RWPE2 (cell line): ENCODE results near the gene FLT1.

ENCODE experiments used
- ATAC-seq: fragments of 200-7000 bp; cut with Tn5 transposase; 3 replicates; pipeline ENCODE4 v1.9.1; 2021; ENCODE audit warnings: low read depth
- DNase-seq: peaks from one replicate; pipeline ENCODE4 v3.0.0-alpha.2; 2020; ENCODE audit warnings: low spot score
- H3K27ac ChIP-seq: fragments of 450-650 bp; 2 replicates; pipeline ENCODE4 v1.5.1; 2017; ENCODE audit warnings: mild to moderate bottlenecking; ENCODE audit not compliant: poor library complexity, severe bottlenecking
- H3K27me3 ChIP-seq: fragments of 250-450 bp; sonication (Bioruptor Pico); 2 replicates; pipeline ENCODE4 v1.5.1; 2021; ENCODE audit warnings: mild to moderate bottlenecking, moderate library complexity; ENCODE audit not compliant: insufficient read depth, poor library complexity, severe bottlenecking
- H3K36me3 ChIP-seq: fragments of 250-450 bp; sonication (Bioruptor Pico); 2 replicates; pipeline ENCODE4 v1.5.1; 2020; ENCODE audit warnings: low read depth, mild to moderate bottlenecking, moderate library complexity
- H3K4me1 ChIP-seq: fragments of 250-450 bp; sonication (Bioruptor Pico); 2 replicates; pipeline ENCODE4 v1.5.1; 2021; ENCODE audit warnings: mild to moderate bottlenecking, moderate library complexity; ENCODE audit not compliant: insufficient read depth, poor library complexity, severe bottlenecking
- H3K4me3 ChIP-seq: fragments of 250-450 bp; sonication (Bioruptor Pico); 2 replicates; pipeline ENCODE4 v1.5.1; 2021; ENCODE audit warnings: mild to moderate bottlenecking, moderate library complexity; ENCODE audit not compliant: severe bottlenecking
- H3K9me3 ChIP-seq: fragments of 250-450 bp; sonication (Bioruptor Pico); 2 replicates; pipeline ENCODE4 v1.5.1; 2021; ENCODE audit warnings: mild to moderate bottlenecking, moderate library complexity; ENCODE audit not compliant: severe bottlenecking
- CTCF ChIP-seq: fragments of 450-650 bp; IDR thresholded peaks from one replicate; pipeline ENCODE4 v1.5.1; 2017; ENCODE audit warnings: mild to moderate bottlenecking, moderate library complexity; ENCODE audit not compliant: poor library complexity, severe bottlenecking

The FLT1 gene

GRCh38 chr13:28522871-28523270 is 27.9 kb upstream of the FLT1 start:
- no peaks in the 10 kb centered on the region for H3K4me1 ChIP-seq
- TF ChIP-seq CTCF: no peak
- ATAC-seq: no peak
- no peak for DNase-seq
- no peak overlapping the region for H3K27ac ChIP-seq
- H3K27me3 ChIP-seq: peaks cover 2% of the 10 kb centered on the region
- no peak overlapping the region for H3K4me3 ChIP-seq
- no peaks in the 10 kb centered on the region for H3K9me3 ChIP-seq
- H3K36me3 ChIP-seq: no peaks in the 10 kb centered on the region

GRCh38 chr13:28513745-28514144 is 18.8 kb upstream of the FLT1 start:
- TF ChIP-seq CTCF: no peak
- DNase-seq: no peak
- no peaks in the 10 kb centered on the region for H3K9me3 ChIP-seq
- peaks cover 18% of the 10 kb centered on the region for H3K27me3 ChIP-seq
- no peaks in the 10 kb centered on the region for H3K4me1 ChIP-seq
- ATAC-seq: no peak
- H3K36me3 ChIP-seq: no peaks in the 10 kb centered on the region
- no peak overlapping the region for H3K4me3 ChIP-seq
- H3K27ac ChIP-seq: no peak overlapping the region

GRCh38 chr13:28510542-28510941 is 15.6 kb upstream of the FLT1 start:
- Histone ChIP-seq H3K36me3 (no peaks in the 10 kb centered on the region), H3K4me1 (no peaks in the 10 kb centered on the region), H3K27ac (no peak overlapping the region), H3K27me3 (no peaks in the 10 kb centered on the region), H3K9me3 (no peaks in the 10 kb centered on the region), H3K4me3 (no peak overlapping the region)
- no peak for DNase-seq
- no peak for ATAC-seq
- TF ChIP-seq CTCF: no peak

GRCh38 chr13:28510066-28510465 is 15.1 kb upstream of the FLT1 start:
- Histone ChIP-seq H3K9me3 (no peaks in the 10 kb centered on the region), H3K4me1 (no peaks in the 10 kb centered on the region), H3K27me3 (no peaks in the 10 kb centered on the region), H3K27ac (no peak overlapping the region), H3K36me3 (no peaks in the 10 kb centered on the region), H3K4me3 (no peak overlapping the region)
- DNase-seq (no peak), ATAC-seq (no peak)
- TF ChIP-seq CTCF: no peak

- no peak overlapping the region for H3K4me3 ChIP-seq
- no peak for TF ChIP-seq CTCF
- H3K9me3 ChIP-seq: no peaks in the 10 kb centered on the region
Observed at GRCh38 chr13:28505543-28506135, 10.7 kb upstream of the FLT1 start.

More at GRCh38 chr13:28505543-28506135, 10.7 kb upstream of the FLT1 start:
- Histone ChIP-seq H3K4me1 (no peaks in the 10 kb centered on the region), H3K27ac (no peak overlapping the region), H3K36me3 (no peaks in the 10 kb centered on the region), H3K27me3 (no peaks in the 10 kb centered on the region)
- no peak for ATAC-seq
- DNase-seq: no peak
